Measurements from ENCODE around the gene ADAM12.

- no peak for TF ChIP-seq CTCF (IDR thresholded peaks at IDR 0.05)
- no peak for TF ChIP-seq POLR2AphosphoS5 (IDR thresholded peaks at IDR 0.05)
- TF ChIP-seq POLR2A (IDR thresholded peaks at IDR 0.05) = no peak
These were observed 50.9 kb downstream of the ADAM12 start for GRCh38 chr10:126337251-126337810.

Measured in prostate gland (tissue), 2 donors.